GM21825 (cell line): ENCODE results near the gene IRX4.

Experiments used
- ATAC-seq: cut with Tn5 transposase; IDR thresholded peaks from one replicate; pipeline ENCODE4 v1.9.1; 2021; ENCODE audit warnings: mild to moderate bottlenecking, moderate library complexity; ENCODE audit not compliant: unreplicated experiment

Gene IRX4

GRCh38 chr5:1914471-1914870 lies 31.7 kb upstream of the IRX4 start:
- no peak for ATAC-seq

- no peak for ATAC-seq
These were observed 30.9 kb upstream of the IRX4 start for GRCh38 chr5:1913578-1913977.

- no peak for ATAC-seq
These were observed 30.3 kb upstream of the IRX4 start for GRCh38 chr5:1912951-1913565.

GRCh38 chr5:1911773-1912235 lies 29.1 kb upstream of the IRX4 start:
- ATAC-seq: no peak

- ATAC-seq: no peak
These were observed 28.4 kb upstream of the IRX4 start for GRCh38 chr5:1910861-1911772.

GRCh38 chr5:1910081-1910760 lies 27.5 kb upstream of the IRX4 start:
- ATAC-seq: no peak

- ATAC-seq: no peak
These were observed 26.7 kb upstream of the IRX4 start for GRCh38 chr5:1909346-1909985.

- no peak for ATAC-seq
These were observed 26.2 kb upstream of the IRX4 start for GRCh38 chr5:1908931-1909330.

GRCh38 chr5:1907616-1908015 lies 24.9 kb upstream of the IRX4 start:
- no peak for ATAC-seq

GRCh38 chr5:1905108-1905507 lies 22.4 kb upstream of the IRX4 start:
- ATAC-seq: no peak

- ATAC-seq: no peak
These were observed 19.3 kb upstream of the IRX4 start for GRCh38 chr5:1901983-1902382.

GRCh38 chr5:1901061-1901460 lies 18.3 kb upstream of the IRX4 start:
- no peak for ATAC-seq

- ATAC-seq: no peak
These were observed 16.5 kb upstream of the IRX4 start for GRCh38 chr5:1899201-1899600.

- no peak for ATAC-seq
These were observed 15.2 kb upstream of the IRX4 start for GRCh38 chr5:1897816-1898450.

GRCh38 chr5:1897386-1897785 lies 14.7 kb upstream of the IRX4 start:
- no peak for ATAC-seq

GRCh38 chr5:1896602-1897376 lies 14.1 kb upstream of the IRX4 start:
- ATAC-seq: no peak

GRCh38 chr5:1895739-1896420 lies 13.2 kb upstream of the IRX4 start:
- no peak for ATAC-seq

- no peak for ATAC-seq
These were observed 11.5 kb upstream of the IRX4 start for GRCh38 chr5:1894243-1894642.

- ATAC-seq: no peak
These were observed 11.0 kb upstream of the IRX4 start for GRCh38 chr5:1893754-1894153.
